Measurements from ENCODE around the gene FRMPD2. TPM values are rescaled to one million over a fixed set of nuclear protein-coding genes. Genes with fewer than 3 reads are reported as not detected.

FRMPD2 gene
- polyA plus RNA-seq, 1 of the 3 experiments (the other 2 are of a cell fraction) = 0.02 TPM

DNA sequence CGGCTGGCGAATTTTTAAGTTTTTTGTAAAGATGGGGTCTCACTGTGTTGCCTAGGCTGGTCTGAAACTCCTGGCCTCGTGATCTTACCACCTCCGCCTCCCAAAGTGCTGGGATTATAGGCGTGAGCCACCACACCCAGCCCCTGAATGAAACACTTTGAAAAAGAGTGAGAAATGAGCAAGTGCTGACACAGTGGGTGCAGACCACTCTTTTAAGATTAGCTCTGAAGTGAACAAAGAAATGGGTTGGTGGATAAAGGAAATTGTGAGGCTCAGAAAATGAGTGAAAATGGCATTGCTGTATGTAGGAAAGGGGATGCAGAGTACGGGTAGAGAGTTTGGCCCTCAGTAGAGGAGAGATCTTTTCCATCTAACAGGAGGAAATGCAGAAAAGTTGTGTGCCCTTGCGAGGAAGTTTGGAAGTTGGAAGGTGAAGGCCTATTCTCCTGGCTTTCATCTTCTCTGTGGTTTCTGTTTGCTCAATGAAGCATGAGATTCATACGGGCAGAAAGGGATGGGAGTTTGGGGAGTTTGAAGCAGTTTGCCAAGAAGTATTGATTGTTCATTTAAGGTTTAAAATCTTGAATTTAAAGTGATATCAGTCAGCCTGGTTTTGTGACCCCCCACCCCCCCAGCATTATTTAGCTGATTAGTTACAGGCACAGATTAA lies 43.0 kb upstream of the FRMPD2 start:
- CTCF ChIA-PET = no interaction called here
- no peak for DNase-seq
- peaks cover 79% of the 10 kb centered on the region for H4K20me1 ChIP-seq (ENCODE audit: insufficient read depth)

GRCh38 chr10:48316236-48316635 lies 41.7 kb upstream of the FRMPD2 start:
- H3K27ac ChIP-seq (ENCODE audit: low read depth in 2 of 2, low read length in 1 of 2) = no peak overlapping the region
- WGBS (ENCODE audit: low lambda C conversion rate) = 92% methylated on average over 4 of the region's 4 CpGs
- no peak overlapping the region for H2AFZ ChIP-seq (ENCODE audit: low read depth)
- no peaks in the 10 kb centered on the region for H3K27me3 ChIP-seq (ENCODE audit: insufficient read depth)
- ChIA-PET CTCF (interaction anchor here (0.7 to 1.0 kb wide), 2 partner anchors 9 to 46 kb away, joined by 3 to 4 read pairs; no protein-coding TSS in a partner anchor), POLR2A (no interaction called here)
- no peaks in the 10 kb centered on the region for H3K9me3 ChIP-seq
- peaks cover 3% of the 10 kb centered on the region for H3F3A ChIP-seq (replicated peaks; ENCODE audit: insufficient read depth)
- no peak overlapping the region for H3K4me2 ChIP-seq
- peaks cover 98% of the 10 kb centered on the region for H3K79me2 ChIP-seq (ENCODE audit: insufficient read depth)
- DNase-seq = no peak
- no peaks in the 10 kb centered on the region for H3K9me2 ChIP-seq
- no peak overlapping the region for H3K4me3 ChIP-seq (ENCODE audit: low read depth in 2 of 2, low read length in 1 of 2)
- peaks cover 81% of the 10 kb centered on the region for H4K20me1 ChIP-seq (ENCODE audit: insufficient read depth)
- H3K36me3 ChIP-seq (replicated peaks in 1 of 2; ENCODE audit: control insufficient read depth in 1 of 2, insufficient read depth in 2 of 2, low read length in 1 of 2) = peaks cover 0 to 11% of the 10 kb centered on the region in 2 experiments
- H3K9ac ChIP-seq = no peak overlapping the region
- no peaks in the 10 kb centered on the region; a peak in 2 of 4 replicates for H3K4me1 ChIP-seq (ENCODE audit: control insufficient read depth in 1 of 2, insufficient read depth in 2 of 2, low read depth in 1 of 2, low read length in 1 of 2)
- TF ChIP-seq, protein P1, sequence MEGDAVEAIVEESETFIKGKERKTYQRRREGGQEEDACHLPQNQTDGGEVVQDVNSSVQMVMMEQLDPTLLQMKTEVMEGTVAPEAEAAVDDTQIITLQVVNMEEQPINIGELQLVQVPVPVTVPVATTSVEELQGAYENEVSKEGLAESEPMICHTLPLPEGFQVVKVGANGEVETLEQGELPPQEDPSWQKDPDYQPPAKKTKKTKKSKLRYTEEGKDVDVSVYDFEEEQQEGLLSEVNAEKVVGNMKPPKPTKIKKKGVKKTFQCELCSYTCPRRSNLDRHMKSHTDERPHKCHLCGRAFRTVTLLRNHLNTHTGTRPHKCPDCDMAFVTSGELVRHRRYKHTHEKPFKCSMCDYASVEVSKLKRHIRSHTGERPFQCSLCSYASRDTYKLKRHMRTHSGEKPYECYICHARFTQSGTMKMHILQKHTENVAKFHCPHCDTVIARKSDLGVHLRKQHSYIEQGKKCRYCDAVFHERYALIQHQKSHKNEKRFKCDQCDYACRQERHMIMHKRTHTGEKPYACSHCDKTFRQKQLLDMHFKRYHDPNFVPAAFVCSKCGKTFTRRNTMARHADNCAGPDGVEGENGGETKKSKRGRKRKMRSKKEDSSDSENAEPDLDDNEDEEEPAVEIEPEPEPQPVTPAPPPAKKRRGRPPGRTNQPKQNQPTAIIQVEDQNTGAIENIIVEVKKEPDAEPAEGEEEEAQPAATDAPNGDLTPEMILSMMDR (IDR thresholded peaks at IDR 0.05) = no peak
- TF ChIP-seq TEAD4 (IDR thresholded peaks at IDR 0.05; ENCODE audit: borderline replicate concordance, insufficient read depth) = no peak
- TF ChIP-seq, protein P2, sequence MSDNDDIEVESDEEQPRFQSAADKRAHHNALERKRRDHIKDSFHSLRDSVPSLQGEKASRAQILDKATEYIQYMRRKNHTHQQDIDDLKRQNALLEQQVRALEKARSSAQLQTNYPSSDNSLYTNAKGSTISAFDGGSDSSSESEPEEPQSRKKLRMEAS (IDR thresholded peaks at IDR 0.05; ENCODE audit: low read depth) = no peak
- TF ChIP-seq, protein P3, sequence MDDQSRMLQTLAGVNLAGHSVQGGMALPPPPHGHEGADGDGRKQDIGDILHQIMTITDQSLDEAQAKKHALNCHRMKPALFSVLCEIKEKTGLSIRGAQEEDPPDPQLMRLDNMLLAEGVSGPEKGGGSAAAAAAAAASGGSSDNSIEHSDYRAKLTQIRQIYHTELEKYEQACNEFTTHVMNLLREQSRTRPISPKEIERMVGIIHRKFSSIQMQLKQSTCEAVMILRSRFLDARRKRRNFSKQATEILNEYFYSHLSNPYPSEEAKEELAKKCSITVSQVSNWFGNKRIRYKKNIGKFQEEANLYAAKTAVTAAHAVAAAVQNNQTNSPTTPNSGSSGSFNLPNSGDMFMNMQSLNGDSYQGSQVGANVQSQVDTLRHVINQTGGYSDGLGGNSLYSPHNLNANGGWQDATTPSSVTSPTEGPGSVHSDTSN (IDR thresholded peaks at IDR 0.05) = no peak
- TF ChIP-seq ELF1 (IDR thresholded peaks at IDR 0.05) = no peak
- no peak for TF ChIP-seq RXRA (IDR thresholded peaks at IDR 0.05; ENCODE audit: borderline replicate concordance, low read depth)
- TF ChIP-seq NFIC (IDR thresholded peaks at IDR 0.05; ENCODE audit: borderline replicate concordance) = no peak
- TF ChIP-seq TCF12 (IDR thresholded peaks at IDR 0.05) = no peak
- TF ChIP-seq JUND (IDR thresholded peaks at IDR 0.05) = no peak
- TF ChIP-seq, protein P4, sequence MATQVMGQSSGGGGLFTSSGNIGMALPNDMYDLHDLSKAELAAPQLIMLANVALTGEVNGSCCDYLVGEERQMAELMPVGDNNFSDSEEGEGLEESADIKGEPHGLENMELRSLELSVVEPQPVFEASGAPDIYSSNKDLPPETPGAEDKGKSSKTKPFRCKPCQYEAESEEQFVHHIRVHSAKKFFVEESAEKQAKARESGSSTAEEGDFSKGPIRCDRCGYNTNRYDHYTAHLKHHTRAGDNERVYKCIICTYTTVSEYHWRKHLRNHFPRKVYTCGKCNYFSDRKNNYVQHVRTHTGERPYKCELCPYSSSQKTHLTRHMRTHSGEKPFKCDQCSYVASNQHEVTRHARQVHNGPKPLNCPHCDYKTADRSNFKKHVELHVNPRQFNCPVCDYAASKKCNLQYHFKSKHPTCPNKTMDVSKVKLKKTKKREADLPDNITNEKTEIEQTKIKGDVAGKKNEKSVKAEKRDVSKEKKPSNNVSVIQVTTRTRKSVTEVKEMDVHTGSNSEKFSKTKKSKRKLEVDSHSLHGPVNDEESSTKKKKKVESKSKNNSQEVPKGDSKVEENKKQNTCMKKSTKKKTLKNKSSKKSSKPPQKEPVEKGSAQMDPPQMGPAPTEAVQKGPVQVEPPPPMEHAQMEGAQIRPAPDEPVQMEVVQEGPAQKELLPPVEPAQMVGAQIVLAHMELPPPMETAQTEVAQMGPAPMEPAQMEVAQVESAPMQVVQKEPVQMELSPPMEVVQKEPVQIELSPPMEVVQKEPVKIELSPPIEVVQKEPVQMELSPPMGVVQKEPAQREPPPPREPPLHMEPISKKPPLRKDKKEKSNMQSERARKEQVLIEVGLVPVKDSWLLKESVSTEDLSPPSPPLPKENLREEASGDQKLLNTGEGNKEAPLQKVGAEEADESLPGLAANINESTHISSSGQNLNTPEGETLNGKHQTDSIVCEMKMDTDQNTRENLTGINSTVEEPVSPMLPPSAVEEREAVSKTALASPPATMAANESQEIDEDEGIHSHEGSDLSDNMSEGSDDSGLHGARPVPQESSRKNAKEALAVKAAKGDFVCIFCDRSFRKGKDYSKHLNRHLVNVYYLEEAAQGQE (IDR thresholded peaks at IDR 0.05; ENCODE audit: low read depth, low read length) = no peak
- no peak for TF ChIP-seq EP300 (IDR thresholded peaks at IDR 0.05; ENCODE audit: borderline replicate concordance in 1 of 2, low read depth in 1 of 2, low read length in 1 of 2)
- no peak for TF ChIP-seq EZH2phosphoT487 (IDR thresholded peaks at IDR 0.05; ENCODE audit: borderline replicate concordance, low read depth)
- TF ChIP-seq POLR2AphosphoS5 (IDR thresholded peaks at IDR 0.05; ENCODE audit: low read depth, low read length) = no peak
- TF ChIP-seq FOXJ3 (CRISPR knock-in tag; IDR thresholded peaks at IDR 0.05) = no peak
- no peak for TF ChIP-seq FOXM1 (IDR thresholded peaks at IDR 0.05; ENCODE audit: low read depth)
- TF ChIP-seq RCOR1 (IDR thresholded peaks at IDR 0.05; ENCODE audit: low read length) = no peak
- TF ChIP-seq RAD21 (IDR thresholded peaks at IDR 0.05; ENCODE audit: low read length) = no peak
- TF ChIP-seq FOSL2 (IDR thresholded peaks at IDR 0.05; ENCODE audit: borderline replicate concordance, low read depth) = no peak

More for the DNA sequence above, 43.0 kb upstream of the FRMPD2 start:
- no peak overlapping the region for H3K27ac ChIP-seq (ENCODE audit: low read depth in 2 of 2, low read length in 1 of 2)
- H3K27me3 ChIP-seq (ENCODE audit: insufficient read depth) = no peaks in the 10 kb centered on the region
- H3K79me2 ChIP-seq (ENCODE audit: insufficient read depth) = peaks cover 98% of the 10 kb centered on the region
- no peaks in the 10 kb centered on the region for H3K9me3 ChIP-seq
- H3K9ac ChIP-seq = no peak overlapping the region
- no peak overlapping the region for H3K4me3 ChIP-seq (ENCODE audit: low read depth in 2 of 2, low read length in 1 of 2)
- H3F3A ChIP-seq (replicated peaks; ENCODE audit: insufficient read depth) = peaks cover 10% of the 10 kb centered on the region
- 83% methylated on average over 8 of the region's 8 CpGs for WGBS (ENCODE audit: low lambda C conversion rate)
- no peak overlapping the region for H3K4me2 ChIP-seq
- peaks cover 0 to 7% of the 10 kb centered on the region in 2 experiments for H3K36me3 ChIP-seq (replicated peaks in 1 of 2; ENCODE audit: control insufficient read depth in 1 of 2, insufficient read depth in 2 of 2, low read length in 1 of 2)
- no peak overlapping the region for H2AFZ ChIP-seq (ENCODE audit: low read depth)
- peaks cover 0 to 4% of the 10 kb centered on the region in 2 experiments; a peak in 2 of 4 replicates for H3K4me1 ChIP-seq (ENCODE audit: control insufficient read depth in 1 of 2, insufficient read depth in 2 of 2, low read depth in 1 of 2, low read length in 1 of 2)
- no peaks in the 10 kb centered on the region for H3K9me2 ChIP-seq
- POLR2A ChIA-PET = no interaction called here
- TF ChIP-seq RAD21 (IDR thresholded peaks at IDR 0.05; ENCODE audit: low read length) (no peak), CHD2 (IDR thresholded peaks at IDR 0.05; ENCODE audit: low read length, partially characterized antibody) (no peak)
